ENCODE measurements around the gene MAGI2. TPM values are rescaled to one million over a fixed set of nuclear protein-coding genes. Genes with fewer than 3 reads are reported as not detected.

The MAGI2 gene
- total RNA-seq, 1 donor from 2014 or later: 10.7 TPM

GRCh38 chr7:78377532-78377931 lies 1075.9 kb downstream of the MAGI2 start:
- DNase-seq (ENCODE audit: extremely low spot score, unreplicated experiment): no peak
- H3K27ac Mint-ChIP-seq (ENCODE audit: unreplicated experiment): no peak overlapping the region
- no peaks in the 10 kb centered on the region for H3K9me3 Mint-ChIP-seq (ENCODE audit: unreplicated experiment)
- H3K4me3 Mint-ChIP-seq (ENCODE audit: unreplicated experiment): no peak overlapping the region
- no peaks in the 10 kb centered on the region for H3K27me3 Mint-ChIP-seq (ENCODE audit: unreplicated experiment)
- H3K4me1 Mint-ChIP-seq (ENCODE audit: unreplicated experiment): peaks cover 4% of the 10 kb centered on the region
- no peaks in the 10 kb centered on the region for H3K36me3 Mint-ChIP-seq (ENCODE audit: unreplicated experiment)
- TF ChIP-seq, protein P1, sequence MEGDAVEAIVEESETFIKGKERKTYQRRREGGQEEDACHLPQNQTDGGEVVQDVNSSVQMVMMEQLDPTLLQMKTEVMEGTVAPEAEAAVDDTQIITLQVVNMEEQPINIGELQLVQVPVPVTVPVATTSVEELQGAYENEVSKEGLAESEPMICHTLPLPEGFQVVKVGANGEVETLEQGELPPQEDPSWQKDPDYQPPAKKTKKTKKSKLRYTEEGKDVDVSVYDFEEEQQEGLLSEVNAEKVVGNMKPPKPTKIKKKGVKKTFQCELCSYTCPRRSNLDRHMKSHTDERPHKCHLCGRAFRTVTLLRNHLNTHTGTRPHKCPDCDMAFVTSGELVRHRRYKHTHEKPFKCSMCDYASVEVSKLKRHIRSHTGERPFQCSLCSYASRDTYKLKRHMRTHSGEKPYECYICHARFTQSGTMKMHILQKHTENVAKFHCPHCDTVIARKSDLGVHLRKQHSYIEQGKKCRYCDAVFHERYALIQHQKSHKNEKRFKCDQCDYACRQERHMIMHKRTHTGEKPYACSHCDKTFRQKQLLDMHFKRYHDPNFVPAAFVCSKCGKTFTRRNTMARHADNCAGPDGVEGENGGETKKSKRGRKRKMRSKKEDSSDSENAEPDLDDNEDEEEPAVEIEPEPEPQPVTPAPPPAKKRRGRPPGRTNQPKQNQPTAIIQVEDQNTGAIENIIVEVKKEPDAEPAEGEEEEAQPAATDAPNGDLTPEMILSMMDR (IDR thresholded peaks at IDR 0.05): no peak

DNA sequence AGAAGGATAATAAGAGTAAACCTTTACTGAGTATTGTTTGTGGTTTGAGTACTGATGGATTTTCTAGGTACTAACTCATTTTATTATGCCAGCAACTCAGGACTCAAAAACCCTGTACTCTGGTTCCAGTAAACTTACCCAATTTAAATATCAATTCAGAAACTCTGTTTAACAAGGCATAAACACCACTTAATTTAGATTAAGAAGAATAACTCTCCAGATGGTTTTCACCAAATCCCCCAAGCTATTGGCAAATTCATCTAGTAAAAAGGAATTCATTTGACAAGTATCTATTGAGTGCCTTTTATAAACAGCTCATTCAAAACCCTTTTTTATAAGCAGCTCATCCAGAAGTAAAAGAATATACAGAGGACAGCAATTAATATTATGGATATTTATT lies 1082.5 kb downstream of the MAGI2 start:
- TF ChIP-seq, protein P1 (IDR thresholded peaks at IDR 0.05): no peak
- H3K27ac Mint-ChIP-seq (ENCODE audit: unreplicated experiment): no peak overlapping the region
- no peak overlapping the region for H3K4me3 Mint-ChIP-seq (ENCODE audit: unreplicated experiment)
- no peaks in the 10 kb centered on the region for H3K36me3 Mint-ChIP-seq (ENCODE audit: unreplicated experiment)
- DNase-seq (ENCODE audit: extremely low spot score, unreplicated experiment): no peak
- no peaks in the 10 kb centered on the region for H3K4me1 Mint-ChIP-seq (ENCODE audit: unreplicated experiment)
- H3K9me3 Mint-ChIP-seq (ENCODE audit: unreplicated experiment): no peaks in the 10 kb centered on the region
- no peaks in the 10 kb centered on the region for H3K27me3 Mint-ChIP-seq (ENCODE audit: unreplicated experiment)

DNA sequence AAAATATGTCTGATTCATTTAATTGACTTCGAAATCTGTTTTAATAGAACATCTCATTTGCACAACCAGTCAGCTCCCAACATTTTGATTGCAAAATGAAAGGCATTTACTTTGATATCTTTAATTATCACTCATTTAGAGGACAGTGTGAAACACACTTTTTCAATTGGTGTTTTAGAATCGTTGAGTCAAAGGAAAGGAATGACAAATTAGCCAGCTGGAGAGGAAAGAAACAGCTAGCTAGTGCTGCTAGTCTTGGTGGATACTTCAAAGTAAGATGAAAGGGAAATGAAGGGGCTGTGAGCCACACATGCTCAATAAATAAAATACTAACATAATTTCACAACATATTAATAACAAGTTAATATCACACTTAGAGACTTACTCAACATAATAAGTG lies 1084.7 kb downstream of the MAGI2 start:
- no peak for DNase-seq (ENCODE audit: extremely low spot score, unreplicated experiment)
- Mint-ChIP-seq H3K9me3 (ENCODE audit: unreplicated experiment) (no peaks in the 10 kb centered on the region), H3K36me3 (ENCODE audit: unreplicated experiment) (no peaks in the 10 kb centered on the region), H3K4me3 (ENCODE audit: unreplicated experiment) (no peak overlapping the region), H3K27me3 (ENCODE audit: unreplicated experiment) (no peaks in the 10 kb centered on the region), H3K4me1 (ENCODE audit: unreplicated experiment) (no peaks in the 10 kb centered on the region), H3K27ac (ENCODE audit: unreplicated experiment) (no peak overlapping the region)
- TF ChIP-seq, protein P1 (IDR thresholded peaks at IDR 0.05): no peak

DNA sequence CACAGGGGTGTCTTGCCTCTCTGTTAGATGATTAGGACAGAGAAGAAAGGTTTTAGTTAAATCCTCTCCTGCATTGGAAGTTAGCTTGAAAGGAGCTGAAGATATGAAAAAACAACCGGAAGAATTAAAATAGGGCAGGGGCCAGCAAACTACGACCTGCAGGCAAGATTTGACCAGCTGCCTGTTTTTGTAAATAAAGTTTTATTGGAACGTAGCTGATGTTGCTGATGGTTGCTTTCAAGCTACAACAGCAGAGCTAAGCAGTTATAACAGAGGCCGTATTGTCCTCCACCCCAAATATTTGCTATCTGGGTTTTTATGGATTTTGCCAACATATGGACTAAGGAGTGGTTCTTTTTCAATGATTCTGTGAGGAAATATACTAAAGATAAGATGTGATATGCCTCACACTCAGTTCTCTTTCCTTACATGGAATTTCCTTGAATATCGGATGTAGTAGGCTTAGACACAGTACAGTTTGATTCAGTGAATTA lies 1086.1 kb downstream of the MAGI2 start:
- Mint-ChIP-seq H3K4me3 (ENCODE audit: unreplicated experiment) (no peak overlapping the region), H3K9me3 (ENCODE audit: unreplicated experiment) (no peaks in the 10 kb centered on the region), H3K36me3 (ENCODE audit: unreplicated experiment) (no peaks in the 10 kb centered on the region), H3K27ac (ENCODE audit: unreplicated experiment) (no peak overlapping the region), H3K27me3 (ENCODE audit: unreplicated experiment) (no peaks in the 10 kb centered on the region), H3K4me1 (ENCODE audit: unreplicated experiment) (no peaks in the 10 kb centered on the region)
- TF ChIP-seq, protein P1 (IDR thresholded peaks at IDR 0.05): no peak
- no peak for DNase-seq (ENCODE audit: extremely low spot score, unreplicated experiment)

DNA sequence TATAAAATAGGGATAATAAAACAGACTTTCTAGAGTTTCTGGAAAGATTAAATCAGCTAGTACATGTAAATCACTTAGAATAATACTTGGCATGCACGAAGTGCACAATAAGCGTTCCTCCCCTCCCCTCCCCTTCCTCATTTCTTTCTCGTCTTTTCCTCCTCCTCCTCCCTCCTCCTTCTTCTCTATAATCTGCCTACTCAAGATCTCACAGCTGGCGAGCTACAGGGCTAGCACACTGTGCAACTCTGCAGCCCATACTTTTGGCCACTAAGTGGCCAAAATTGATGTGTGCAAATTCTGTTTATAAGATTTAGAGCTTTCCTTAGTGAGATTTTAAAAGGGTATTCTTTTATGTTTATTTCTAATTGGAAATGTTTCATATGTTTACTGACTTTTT lies 1089.6 kb downstream of the MAGI2 start:
- TF ChIP-seq, protein P1 (IDR thresholded peaks at IDR 0.05): no peak
- H3K27me3 Mint-ChIP-seq (ENCODE audit: unreplicated experiment): no peaks in the 10 kb centered on the region
- H3K4me3 Mint-ChIP-seq (ENCODE audit: unreplicated experiment): no peak overlapping the region
- no peak overlapping the region for H3K27ac Mint-ChIP-seq (ENCODE audit: unreplicated experiment)
- no peaks in the 10 kb centered on the region for H3K36me3 Mint-ChIP-seq (ENCODE audit: unreplicated experiment)
- no peak for DNase-seq (ENCODE audit: extremely low spot score, unreplicated experiment)
- H3K4me1 Mint-ChIP-seq (ENCODE audit: unreplicated experiment): no peaks in the 10 kb centered on the region
- no peaks in the 10 kb centered on the region for H3K9me3 Mint-ChIP-seq (ENCODE audit: unreplicated experiment)

Measured in osteocyte (in vitro differentiated cells).